Cardiac muscle cell (in vitro differentiated cells and primary cell): ENCODE measurements around the gene CREB3L1. TPM values are rescaled to one million over a fixed set of nuclear protein-coding genes. Genes with fewer than 3 reads are reported as not detected.

Source experiments
- DNase-seq, 2 donors: peaks; one replicate each; pipeline versions ENCODE4 v3.0.0 to v3.0.0-alpha.2; 2010 to 2017; ENCODE audit warnings: low read depth in 1 of 2, low spot score in 1 of 2
- H3K27ac ChIP-seq: fragments of 200-600 bp; sonication (generic); 2 replicates; pipeline ENCODE4 v1.5.1; 2016
- H3K27me3 ChIP-seq: fragments of 200-600 bp; sonication (generic); 2 replicates; pipeline ENCODE4 v1.6.0; 2016; ENCODE audit warnings: control low read depth
- H3K36me3 ChIP-seq: fragments of 200-600 bp; sonication (generic); 2 replicates; pipeline ENCODE4 v1.5.1; 2016; ENCODE audit warnings: control low read depth
- H3K4me1 ChIP-seq: fragments of 200-600 bp; sonication (generic); 2 replicates; pipeline ENCODE4 v1.8.1; 2017; ENCODE audit warnings: low read depth, mild to moderate bottlenecking, mixed run types
- H3K4me3 ChIP-seq: fragments of 200-600 bp; sonication (generic); 2 replicates; pipeline ENCODE4 v1.5.1; 2016; ENCODE audit warnings: mild to moderate bottlenecking
- H3K9me3 ChIP-seq: fragments of 200-600 bp; sonication (generic); 2 replicates; pipeline ENCODE4 v1.5.1; 2017; ENCODE audit warnings: low read depth, mild to moderate bottlenecking, control low read depth
- polyA plus RNA-seq: library from polyadenylated mRNA; unstranded; fragments of >200 nt; fragmentation: Nextera tagmentation; extraction: Ambion mirVana; gene quantifications from 2 replicates; pipeline ENCODE4 v1.2.1, GENCODE V29; 2016
- total RNA-seq: library from RNA; depleted of rRNA; stranded (reverse); fragments of >200 nt; gene quantifications from 2 replicates; pipeline ENCODE4 v1.2.3, GENCODE V29; 2016
- TF ChIP-seq, protein P1 (sequence below): IDR thresholded peaks from 2 replicates; pipeline ENCODE4 v1.5.1; 2012; ENCODE audit warnings: low read depth, mild to moderate bottlenecking, low read length

The CREB3L1 gene, protein sequence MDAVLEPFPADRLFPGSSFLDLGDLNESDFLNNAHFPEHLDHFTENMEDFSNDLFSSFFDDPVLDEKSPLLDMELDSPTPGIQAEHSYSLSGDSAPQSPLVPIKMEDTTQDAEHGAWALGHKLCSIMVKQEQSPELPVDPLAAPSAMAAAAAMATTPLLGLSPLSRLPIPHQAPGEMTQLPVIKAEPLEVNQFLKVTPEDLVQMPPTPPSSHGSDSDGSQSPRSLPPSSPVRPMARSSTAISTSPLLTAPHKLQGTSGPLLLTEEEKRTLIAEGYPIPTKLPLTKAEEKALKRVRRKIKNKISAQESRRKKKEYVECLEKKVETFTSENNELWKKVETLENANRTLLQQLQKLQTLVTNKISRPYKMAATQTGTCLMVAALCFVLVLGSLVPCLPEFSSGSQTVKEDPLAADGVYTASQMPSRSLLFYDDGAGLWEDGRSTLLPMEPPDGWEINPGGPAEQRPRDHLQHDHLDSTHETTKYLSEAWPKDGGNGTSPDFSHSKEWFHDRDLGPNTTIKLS
- total RNA-seq (3.8 and 4.3 TPM in 2 replicates), polyA plus RNA-seq (11.7 and 14.1 TPM in 2 replicates)

DNA sequence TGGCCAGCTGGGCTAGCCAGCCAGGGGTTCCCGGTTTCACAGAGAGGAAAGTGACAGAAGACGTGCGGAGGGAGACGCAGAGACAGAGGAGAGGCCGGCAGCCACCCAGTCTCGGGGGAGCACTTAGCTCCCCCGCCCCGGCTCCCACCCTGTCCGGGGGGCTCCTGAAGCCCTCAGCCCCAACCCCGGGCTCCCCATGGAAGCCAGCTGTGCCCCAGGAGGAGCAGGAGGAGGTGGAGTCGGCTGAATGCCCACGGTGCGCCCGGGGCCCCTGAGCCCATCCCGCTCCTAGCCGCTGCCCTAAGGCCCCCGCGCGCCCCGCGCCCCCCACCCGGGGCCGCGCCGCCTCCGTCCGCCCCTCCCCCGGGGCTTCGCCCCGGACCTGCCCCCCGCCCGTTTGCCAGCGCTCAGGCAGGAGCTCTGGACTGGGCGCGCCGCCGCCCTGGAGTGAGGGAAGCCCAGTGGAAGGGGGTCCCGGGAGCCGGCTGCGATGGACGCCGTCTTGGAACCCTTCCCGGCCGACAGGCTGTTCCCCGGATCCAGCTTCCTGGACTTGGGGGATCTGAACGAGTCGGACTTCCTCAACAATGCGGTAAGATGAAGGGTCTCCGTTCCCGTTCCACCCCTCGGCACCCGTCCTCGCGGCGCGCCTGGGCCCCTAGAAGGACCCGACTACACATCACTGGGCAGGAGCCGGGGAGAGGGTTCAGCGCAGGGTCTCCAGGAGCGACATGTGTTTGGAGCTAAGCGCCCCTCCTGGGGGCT is at the start of gene CREB3L1:
Gene CREB3L1 (plus strand): TSS at position 41 of the 765 bp plus-strand sequence. CDS start 450 bp downstream, at position 491.
- Histone ChIP-seq H3K36me3 (no peaks in the 10 kb centered on the region), H3K27ac (peak within 1 kb of the TSS; percentile 4), H3K9me3 (no peaks in the 10 kb centered on the region), H3K4me1 (peaks cover 25% of the 10 kb centered on the region), H3K27me3 (no peaks in the 10 kb centered on the region), H3K4me3 (peak within 1 kb of the TSS; percentile 74)
- TF ChIP-seq, protein P1, sequence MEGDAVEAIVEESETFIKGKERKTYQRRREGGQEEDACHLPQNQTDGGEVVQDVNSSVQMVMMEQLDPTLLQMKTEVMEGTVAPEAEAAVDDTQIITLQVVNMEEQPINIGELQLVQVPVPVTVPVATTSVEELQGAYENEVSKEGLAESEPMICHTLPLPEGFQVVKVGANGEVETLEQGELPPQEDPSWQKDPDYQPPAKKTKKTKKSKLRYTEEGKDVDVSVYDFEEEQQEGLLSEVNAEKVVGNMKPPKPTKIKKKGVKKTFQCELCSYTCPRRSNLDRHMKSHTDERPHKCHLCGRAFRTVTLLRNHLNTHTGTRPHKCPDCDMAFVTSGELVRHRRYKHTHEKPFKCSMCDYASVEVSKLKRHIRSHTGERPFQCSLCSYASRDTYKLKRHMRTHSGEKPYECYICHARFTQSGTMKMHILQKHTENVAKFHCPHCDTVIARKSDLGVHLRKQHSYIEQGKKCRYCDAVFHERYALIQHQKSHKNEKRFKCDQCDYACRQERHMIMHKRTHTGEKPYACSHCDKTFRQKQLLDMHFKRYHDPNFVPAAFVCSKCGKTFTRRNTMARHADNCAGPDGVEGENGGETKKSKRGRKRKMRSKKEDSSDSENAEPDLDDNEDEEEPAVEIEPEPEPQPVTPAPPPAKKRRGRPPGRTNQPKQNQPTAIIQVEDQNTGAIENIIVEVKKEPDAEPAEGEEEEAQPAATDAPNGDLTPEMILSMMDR, result no peak
- peak; percentile 37 to 52 for DNase-seq

DNA sequence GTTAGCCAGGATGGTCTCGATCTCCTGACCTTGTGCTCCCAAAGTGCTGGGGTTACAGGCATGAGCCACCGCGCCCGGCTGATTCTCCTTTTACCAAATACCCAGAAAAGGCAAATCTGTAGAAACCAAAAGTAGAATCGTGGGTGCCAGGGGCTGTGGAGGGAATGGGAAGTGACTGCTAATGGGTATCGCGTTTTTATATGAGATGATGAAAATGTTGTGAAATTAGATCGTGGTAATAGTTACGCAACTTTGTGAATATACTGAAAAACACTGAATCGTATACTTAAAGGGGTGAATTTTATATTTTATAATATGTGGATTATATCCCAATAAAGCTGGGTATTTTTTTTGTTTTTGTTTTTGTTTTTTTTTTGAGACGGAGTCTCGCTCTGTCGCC is 48.2 kb upstream of the CREB3L1 start:
- Histone ChIP-seq H3K9me3 (no peaks in the 10 kb centered on the region), H3K4me1 (peaks cover under 1% of the 10 kb centered on the region), H3K36me3 (no peaks in the 10 kb centered on the region), H3K27ac (no peak overlapping the region), H3K4me3 (no peak overlapping the region), H3K27me3 (no peaks in the 10 kb centered on the region)
- no peak for DNase-seq
- TF ChIP-seq, protein P1, result no peak

DNA sequence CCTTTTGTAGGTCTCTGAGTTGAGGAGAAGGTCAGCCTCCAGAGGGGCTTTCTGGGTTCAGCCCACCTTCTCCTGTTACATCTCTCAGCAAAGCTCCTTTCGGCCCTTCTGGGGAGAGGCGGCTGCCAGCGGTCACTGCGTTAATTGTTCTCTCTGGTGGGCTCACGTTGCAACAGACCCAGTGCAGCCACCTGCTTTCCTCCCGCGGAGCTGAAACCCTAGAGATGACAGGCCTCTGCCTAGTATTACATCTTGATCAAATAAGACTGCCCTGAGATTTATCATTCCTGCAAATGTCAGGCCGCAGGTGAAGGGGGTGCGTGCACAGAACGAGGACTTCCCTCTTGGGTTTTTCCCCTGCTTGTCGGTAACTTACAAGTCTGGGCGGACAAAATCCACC is 43.2 kb upstream of the CREB3L1 start:
- Histone ChIP-seq H3K4me3 (no peak overlapping the region), H3K36me3 (no peaks in the 10 kb centered on the region), H3K27ac (peak overlapping the region; percentile 40), H3K9me3 (no peaks in the 10 kb centered on the region), H3K4me1 (peaks cover 9% of the 10 kb centered on the region), H3K27me3 (no peaks in the 10 kb centered on the region)
- TF ChIP-seq, protein P1, result no peak
- DNase-seq, result peak in 1 of 2 donors; percentile 39

DNA sequence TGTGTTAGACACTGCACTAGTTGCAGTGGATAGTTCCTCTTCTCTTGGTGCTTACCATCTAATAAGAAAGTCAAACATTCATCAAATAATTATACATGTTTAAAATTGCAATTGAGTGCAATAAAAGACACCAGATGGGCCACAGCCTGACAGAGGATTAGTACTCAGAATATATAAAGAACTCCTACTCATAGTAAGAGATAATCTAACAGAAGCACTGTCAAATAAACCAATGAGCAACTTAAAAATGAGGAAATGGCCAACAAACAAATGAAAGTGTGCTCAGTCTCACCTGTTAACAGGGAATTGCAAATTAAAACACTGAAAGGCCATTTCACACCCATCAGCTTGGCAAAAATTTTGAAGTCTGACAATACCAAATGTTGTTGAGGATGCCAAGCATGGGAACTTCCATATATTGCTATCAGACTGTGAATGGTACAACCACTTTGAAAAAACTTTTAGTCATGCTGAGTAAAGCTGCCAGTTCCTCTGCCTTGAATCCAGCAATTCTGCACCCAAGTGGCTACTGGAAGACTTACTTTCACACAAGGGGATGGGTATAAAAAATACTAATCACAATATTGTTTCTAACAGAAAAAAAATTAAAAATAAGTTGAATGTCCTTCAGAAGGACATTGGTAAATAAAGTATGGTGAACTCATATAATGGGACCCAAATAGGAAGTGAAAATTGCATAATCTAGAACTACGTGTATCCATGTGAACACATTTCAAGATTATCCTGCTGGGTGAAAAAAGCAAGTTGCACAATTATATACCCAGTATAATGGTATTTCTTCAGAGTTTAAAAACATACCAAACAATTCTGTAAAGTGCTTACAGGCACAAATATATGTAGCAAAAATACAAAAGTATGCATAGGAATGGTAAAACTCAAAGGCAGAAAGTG is 41.4 kb upstream of the CREB3L1 start:
- H3K27ac ChIP-seq, result no peak overlapping the region
- peak in 1 of 2 donors; percentile 81 for DNase-seq
- no peaks in the 10 kb centered on the region for H3K27me3 ChIP-seq
- no peak overlapping the region for H3K4me3 ChIP-seq
- peaks cover 11% of the 10 kb centered on the region for H3K4me1 ChIP-seq
- no peaks in the 10 kb centered on the region for H3K36me3 ChIP-seq
- H3K9me3 ChIP-seq, result no peaks in the 10 kb centered on the region
- TF ChIP-seq, protein P1, result no peak

DNA sequence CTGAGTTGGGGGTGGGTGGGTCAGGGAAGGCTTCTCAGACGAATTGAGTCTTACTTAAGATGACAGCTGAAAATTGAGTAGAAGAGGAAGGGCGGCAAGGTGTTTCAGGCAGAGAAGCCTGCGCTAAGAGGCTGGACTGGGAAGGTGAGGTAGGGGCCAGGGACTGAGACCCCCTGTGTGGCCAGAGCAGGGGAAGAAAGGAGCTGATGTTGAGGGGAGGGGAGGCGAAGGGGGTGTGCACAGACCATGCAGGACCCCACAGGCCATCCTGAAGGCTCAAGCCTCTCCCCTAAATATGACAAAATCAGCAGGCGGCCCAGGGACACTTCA is 40.6 kb upstream of the CREB3L1 start:
- H3K9me3 ChIP-seq, result no peaks in the 10 kb centered on the region
- no peak for DNase-seq
- H3K4me3 ChIP-seq, result no peak overlapping the region
- no peaks in the 10 kb centered on the region for H3K27me3 ChIP-seq
- TF ChIP-seq, protein P1, result no peak
- no peaks in the 10 kb centered on the region for H3K36me3 ChIP-seq
- H3K27ac ChIP-seq, result no peak overlapping the region
- H3K4me1 ChIP-seq, result peaks cover 11% of the 10 kb centered on the region
